ENCODE data around the gene CD7.

The CD7 gene

GRCh38 chr17:82314012-82314726, 3.2 kb downstream of the CD7 start:
- DNase-seq = no peak

- no peak for DNase-seq
These were observed 4.0 kb downstream of the CD7 start for GRCh38 chr17:82313195-82314011.

GRCh38 chr17:82311971-82312370, 5.4 kb downstream of the CD7 start:
- no peak for DNase-seq

- no peak for DNase-seq
These were observed 6.5 kb downstream of the CD7 start for GRCh38 chr17:82310877-82311276.

- DNase-seq = no peak
These were observed 7.5 kb downstream of the CD7 start for GRCh38 chr17:82309656-82310570.

GRCh38 chr17:82305727-82306300, 11.6 kb downstream of the CD7 start:
- DNase-seq = no peak

GRCh38 chr17:82304826-82305726, 12.3 kb downstream of the CD7 start:
- no peak for DNase-seq

GRCh38 chr17:82303944-82304808, 13.2 kb downstream of the CD7 start:
- no peak for DNase-seq

GRCh38 chr17:82302991-82303943, 14.1 kb downstream of the CD7 start:
- no peak for DNase-seq

- no peak for DNase-seq
These were observed 14.8 kb downstream of the CD7 start for GRCh38 chr17:82302568-82302963.

GRCh38 chr17:82301916-82302567, 15.4 kb downstream of the CD7 start:
- DNase-seq = no peak

- DNase-seq = no peak
These were observed 16.0 kb downstream of the CD7 start for GRCh38 chr17:82301300-82301915.

- no peak for DNase-seq
These were observed 16.6 kb downstream of the CD7 start for GRCh38 chr17:82300707-82301270.

GRCh38 chr17:82300228-82300627, 17.2 kb downstream of the CD7 start:
- no peak for DNase-seq

- DNase-seq = no peak
These were observed 18.0 kb downstream of the CD7 start for GRCh38 chr17:82299452-82299851.

GRCh38 chr17:82298538-82299421, 18.6 kb downstream of the CD7 start:
- DNase-seq = no peak
